Hepatic stellate cell (primary cell): ENCODE results near the gene CKMT2.
"Not testable (repeated sequence)": the region's sequence is repeated elsewhere in the genome, so short reads cannot be mapped to it uniquely, and the experiment has no call there.

Source experiments
- DNase-seq: peaks from one replicate; pipeline ENCODE4 v3.0.0; 2011; ENCODE audit warnings: low spot score

Gene CKMT2

DNA sequence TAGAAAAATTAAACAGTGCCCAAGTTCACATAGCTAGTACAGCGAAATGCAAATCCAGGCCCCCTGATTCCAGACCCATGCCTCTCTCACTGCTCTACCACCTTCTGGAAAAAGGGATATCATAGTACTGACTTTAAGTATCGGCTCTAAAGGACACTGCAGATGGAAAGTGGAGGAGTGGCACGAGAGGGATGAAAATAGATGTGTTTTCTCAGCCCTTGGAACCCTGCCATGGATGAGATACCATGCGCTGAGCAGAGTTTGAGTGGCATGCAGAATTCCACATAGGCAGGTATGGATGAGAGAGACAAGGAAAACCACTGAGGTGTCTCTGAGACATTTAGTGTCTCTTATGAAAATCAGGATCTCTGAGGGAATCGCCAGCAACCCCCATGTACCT is 18.8 kb downstream of the CKMT2 start:
- no peak for DNase-seq

DNA sequence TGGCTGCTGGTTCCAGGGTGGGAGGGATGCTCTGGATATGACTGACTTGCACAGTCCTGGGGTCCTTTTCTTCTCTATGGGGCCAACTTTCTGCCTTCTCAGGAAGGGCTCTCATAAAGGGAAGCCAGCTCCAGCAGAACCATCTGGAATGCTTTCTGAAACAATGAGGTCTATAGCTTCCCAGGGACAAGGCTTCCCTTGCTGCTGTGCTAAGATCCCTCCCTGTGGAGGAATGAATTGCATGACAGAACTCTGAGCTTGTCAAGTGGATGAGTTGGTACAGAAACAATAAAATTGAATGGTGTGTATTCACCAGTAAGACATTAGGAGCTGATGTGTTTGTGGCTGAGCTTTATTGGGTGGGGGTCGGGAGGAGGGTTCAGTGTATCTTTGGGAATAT is 19.8 kb downstream of the CKMT2 start:
- DNase-seq = no peak

DNA sequence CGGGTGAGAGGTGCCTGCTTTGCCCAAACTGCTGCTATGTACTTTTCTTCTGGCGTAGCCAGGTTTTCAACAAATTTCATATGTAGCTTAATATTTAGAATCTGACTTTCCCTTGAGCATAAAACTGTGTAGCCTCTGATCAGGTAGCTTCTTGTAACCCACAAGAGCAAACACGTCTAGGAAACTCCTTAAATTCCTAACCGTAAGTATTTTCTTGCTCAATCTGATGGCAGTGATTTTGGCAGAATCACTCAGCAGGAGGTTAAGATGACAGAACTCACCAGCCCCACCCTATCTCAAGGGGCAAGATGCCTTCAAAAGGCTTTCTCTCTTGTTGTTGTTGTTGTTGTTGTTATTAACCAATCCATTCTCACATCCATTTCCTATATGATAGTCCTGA is 20.8 kb downstream of the CKMT2 start:
- DNase-seq = no peak

DNA sequence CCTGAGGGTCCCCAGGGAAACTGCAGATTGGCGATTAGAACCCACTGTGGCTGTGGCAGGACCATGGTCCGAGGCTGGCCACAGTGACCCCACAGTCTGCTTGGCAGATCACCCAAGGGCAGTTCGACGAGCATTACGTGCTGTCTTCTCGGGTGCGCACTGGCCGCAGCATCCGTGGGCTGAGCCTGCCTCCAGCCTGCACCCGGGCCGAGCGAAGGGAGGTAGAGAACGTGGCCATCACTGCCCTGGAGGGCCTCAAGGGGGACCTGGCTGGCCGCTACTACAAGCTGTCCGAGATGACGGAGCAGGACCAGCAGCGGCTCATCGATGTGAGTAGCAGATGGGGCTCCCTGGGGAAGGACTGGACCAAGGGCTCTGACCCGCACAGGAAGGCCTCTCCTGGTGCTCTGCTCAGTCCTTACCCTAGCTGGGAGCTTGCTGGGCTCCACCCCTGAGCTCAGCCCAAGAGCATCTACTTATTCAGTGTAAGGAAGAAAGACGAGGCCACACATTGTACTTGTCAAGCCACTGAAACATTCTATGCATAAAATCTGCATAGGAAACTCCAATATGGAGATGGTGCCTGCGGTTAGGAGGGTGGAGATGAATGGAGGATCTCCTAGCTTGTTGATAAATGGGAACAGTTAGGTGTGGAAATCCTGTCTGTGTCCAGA is 21.9 kb downstream of the CKMT2 start:
- no peak for DNase-seq

DNA sequence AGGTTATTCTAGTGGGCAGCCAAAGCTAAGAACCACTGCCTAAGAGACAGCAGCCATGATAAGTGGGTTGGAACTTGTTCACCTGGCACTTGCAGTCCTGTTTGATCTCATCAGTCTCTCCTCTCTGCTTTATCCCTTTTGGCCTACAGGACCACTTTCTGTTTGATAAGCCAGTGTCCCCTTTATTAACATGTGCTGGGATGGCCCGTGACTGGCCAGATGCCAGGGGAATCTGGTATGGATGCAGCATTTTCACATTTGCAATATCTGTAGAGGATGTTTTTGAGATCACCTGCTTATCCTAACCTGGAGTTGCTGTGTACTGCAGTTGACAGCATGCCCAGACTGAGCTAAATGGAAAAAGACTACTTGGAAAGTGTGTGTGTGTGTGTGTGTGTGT is 23.6 kb downstream of the CKMT2 start:
- no peak for DNase-seq

DNA sequence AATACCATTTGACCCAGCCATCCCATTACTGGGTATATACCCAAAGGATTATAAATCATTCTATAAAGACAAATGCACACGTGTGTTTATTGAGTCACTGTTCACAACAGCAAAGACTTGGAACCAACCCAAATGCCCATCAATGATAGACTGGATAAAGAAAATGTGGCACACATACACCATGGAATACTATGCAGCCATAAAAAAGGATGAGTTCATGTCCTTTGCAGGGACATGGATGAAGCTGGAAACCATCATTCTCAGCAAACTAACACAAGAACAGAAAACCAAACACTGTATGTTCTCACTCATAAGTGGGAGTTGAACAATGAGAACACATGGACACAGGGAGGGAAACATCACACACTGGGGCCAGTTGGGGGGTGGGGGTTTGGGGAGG is 29.7 kb downstream of the CKMT2 start:
- not testable (repeated sequence) for DNase-seq

DNA sequence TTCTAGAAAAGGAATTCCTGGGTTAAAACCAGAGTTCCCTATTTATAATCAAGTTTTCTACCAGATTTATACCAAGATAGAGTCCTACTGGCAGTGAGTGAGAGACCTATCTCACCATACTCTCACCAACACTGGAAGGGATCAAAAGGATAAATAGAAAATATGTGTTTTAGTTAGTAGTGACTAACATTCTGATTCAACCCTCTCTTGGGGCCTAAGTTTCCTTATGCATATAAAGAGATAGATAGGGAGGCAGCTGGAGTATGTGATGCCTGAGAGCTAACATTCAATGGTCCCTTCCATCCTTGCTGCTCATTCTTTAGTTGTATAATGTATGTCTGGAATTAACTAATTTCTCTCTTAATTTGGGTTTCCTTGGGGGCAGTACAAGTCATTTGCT is 32.0 kb downstream of the CKMT2 start:
- peak; percentile 35 for DNase-seq

DNA sequence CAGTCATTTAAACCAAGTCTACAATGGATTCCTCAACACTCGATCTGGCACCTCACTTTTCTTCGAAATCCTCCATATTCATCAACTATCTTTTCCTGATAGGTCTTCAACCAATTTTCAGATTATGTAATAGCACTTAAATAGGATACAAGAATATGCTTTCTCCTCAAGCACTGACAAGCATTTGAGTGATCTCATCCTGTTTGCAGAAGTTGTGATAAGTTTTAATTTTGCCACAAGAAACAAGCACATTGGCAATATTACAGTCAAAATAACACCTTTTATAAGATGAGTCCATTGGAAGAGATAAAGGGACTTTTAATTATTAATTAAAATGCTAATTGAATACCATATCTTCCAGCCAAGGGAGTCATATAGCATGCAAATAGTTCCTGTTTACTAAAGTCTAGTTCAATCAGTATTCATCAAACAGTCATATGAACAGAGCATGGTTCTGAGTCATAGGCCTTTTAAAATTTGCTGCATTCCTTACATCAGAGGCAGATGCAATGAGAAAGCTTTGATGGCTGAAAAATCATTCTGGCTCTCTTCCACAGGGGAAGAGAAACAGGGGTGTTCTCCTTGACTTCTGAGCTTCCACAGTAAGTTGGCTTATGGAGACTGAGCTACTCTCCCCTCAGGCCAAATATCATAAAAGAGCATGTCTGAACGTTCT is 35.5 kb downstream of the CKMT2 start:
- DNase-seq = peak; percentile 50

DNA sequence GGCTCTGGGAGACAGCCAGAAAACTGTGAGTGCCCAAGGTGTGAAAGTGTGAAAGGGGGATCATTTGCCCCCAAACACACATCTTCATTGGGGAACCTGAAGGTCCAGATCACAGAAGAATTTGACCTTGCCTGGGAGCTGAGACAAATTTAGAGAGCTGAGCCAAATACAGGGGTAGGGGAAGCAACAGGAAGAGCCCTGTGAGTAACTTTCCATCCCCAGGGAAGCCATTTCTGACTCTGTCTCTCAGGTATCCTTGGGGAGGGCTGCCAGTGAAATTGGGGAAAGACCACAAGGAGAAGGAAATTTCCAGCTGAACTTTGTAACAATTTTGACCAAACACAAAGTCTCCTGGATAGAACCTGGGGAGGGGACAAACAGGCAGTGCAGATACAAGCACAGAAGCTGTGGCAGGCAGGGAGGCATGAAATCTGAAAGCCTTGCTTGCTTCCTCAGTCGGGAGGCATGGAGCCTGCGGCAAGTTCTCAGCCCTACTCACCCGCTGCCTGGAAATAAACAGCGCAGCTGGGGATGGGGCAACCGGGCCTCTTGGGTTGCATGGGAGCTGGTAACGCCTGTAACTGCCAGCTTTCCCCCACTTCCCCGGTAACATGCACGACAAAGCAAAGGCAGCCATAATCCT is 36.8 kb downstream of the CKMT2 start:
- DNase-seq = no peak

DNA sequence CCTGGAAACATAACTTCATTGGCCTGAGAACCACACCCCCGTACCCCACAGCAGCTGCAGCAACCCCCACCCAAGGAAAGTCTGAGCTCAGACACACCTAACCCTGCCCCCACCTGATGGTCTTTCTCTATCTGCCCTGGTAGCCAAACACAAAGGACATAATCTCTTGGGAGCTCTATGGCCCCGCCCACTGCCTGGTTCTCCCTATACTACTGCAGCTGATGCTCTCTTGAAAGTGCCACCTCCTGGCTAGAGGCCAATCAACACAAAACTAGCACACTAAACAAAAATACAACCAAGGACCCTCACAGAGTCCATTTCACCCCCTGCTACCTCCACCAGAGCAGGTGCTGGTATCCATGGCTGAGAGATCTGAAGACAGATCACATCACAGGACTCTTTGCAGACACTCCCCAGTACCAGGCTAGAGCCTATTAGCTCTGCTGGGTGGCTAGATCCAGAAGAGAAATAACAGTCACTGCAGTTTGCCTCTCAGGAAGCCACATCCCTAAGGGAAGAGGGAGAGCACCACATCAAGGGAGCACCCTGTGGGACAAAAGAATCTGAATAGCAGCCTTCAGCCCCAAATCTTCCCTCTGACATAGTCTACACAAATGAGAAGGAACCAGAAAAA is 37.4 kb downstream of the CKMT2 start:
- DNase-seq = not testable (repeated sequence)

DNA sequence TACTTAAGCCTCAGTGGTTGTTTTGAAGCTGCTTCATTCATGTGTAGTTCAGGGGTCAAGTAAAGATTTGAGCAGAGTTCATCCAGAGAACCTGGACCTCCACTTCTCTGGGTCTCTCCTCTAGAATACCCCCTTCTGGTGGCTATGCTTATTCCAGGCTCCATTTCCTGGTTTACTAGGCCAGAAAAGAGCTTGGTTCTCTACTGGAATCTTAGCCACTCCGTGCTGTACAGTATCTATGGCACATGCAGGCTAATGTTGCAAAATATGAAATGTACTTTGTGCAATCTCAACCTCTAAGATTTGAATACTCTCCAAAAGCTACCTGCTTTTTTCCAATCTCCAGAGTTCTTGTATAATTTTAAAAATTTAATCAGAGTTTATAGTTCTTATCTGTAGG is 50.9 kb downstream of the CKMT2 start:
- DNase-seq = no peak

DNA sequence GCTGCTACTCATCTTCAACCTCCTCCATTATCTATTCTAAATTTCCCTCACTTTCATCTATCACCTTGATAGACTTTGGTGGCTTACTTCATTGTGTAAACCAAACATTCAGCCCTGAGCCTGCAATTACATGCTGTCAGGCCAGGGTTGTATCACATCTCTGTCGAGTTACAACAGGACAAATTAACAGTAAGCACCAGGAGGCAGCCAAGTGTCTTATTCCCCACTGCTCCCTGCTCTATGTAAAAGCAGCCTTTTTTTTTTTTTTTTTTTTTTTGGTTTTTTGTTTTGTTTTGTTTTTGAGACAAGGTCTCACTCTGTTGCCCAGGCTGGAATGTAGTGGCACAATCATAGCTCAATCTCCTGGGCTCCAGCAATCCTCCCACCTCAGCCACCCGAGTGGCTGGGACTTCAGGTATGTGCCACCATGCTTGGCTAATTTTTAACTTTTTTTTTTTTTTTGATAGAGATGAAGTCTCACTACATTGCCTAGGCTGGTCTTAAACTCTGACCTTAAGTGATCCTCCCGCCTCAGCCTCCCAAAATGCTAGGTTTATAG is 53.0 kb downstream of the CKMT2 start:
- no peak for DNase-seq

DNA sequence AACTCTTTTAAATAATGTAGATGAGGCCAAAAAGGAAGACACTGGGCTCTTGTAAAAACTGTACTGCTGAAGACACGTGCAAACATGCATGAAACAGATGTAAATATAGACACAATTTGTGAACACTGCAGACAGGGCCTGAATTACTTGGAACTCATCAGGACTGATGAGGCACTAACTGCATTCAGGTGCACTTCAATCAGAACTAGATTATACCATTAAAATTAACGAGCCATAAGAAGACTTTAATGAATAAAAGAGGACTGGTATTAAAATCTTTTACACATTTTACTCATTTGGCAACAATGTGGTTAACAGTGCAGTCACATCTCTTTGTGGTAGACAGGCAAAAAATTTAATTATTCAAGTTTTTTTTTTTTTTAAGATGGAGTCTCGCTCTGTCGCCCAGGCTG is 54.9 kb downstream of the CKMT2 start:
- no peak for DNase-seq

DNA sequence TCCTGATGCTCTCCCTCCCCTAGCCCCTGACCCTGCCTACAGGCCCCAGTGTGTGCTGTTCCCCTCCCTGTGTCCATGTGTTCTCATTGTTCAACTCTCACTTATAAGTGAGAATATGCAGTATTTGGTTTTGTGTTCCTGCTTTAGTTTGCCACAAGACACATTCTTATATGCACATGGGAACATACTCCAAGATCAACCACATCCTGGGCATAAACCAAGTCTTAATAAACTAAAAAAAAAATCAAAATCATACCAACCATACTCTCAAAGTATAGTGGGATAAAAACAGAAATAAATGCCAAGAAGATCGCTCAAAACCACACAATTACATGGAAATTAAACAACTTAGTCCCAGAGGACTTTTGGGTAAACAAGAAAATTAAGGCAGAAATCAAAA is 57.0 kb downstream of the CKMT2 start:
- DNase-seq = no peak

DNA sequence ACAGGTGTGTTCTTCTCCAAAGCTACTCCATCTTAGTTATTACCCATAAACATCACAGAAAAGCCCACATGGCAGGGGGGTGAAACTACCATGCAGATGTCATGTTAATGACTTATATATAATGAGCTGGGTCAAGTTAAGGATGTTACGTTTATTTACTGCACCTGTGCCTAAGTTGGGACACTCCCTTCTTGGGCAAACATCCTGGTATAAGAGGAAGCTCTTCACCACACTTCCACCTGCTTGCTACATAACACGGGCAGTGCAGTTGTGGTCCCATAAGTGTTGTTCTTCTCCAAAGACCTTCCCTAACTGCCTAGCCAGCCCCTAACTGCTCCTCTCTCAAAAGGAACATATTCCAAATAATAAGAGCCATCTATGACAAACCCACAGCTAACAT is 59.0 kb downstream of the CKMT2 start:
- DNase-seq = no peak

DNA sequence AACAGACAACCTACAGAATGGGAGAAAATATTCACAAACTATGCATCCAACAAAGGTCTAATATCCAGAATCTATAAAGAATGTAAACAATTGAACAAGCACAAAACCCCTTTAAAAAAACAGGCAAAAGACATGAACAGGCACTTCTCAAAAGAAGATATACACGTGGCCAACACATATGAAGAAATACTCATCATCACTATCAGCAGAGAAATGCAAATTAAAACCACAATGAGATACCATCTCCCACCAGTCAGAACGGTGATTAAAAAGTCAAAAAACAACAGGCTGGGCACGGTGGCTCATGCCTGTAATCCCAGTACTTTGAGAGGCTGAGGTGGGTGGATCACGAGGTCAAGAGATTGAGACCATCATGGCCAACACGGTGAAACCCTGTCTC is 60.9 kb downstream of the CKMT2 start:
- not testable (repeated sequence) for DNase-seq

DNA sequence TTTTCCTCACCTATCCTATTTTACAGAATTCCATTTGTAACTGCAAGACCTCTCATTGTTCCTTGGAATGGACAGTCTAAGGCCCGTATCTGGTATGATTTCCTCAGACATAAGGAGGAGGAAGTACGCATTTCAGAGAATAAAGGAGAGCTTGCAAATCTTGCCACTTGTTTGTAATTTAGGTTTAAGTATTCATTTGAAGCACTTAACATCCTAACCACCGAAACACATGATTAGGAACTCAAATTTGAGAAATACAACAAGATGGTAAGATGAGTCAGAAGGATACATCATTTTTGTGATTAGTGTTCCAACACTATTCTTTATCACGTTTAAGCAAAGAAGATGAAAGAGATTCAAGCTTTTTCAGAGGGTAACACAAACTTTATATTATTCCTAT is 64.4 kb downstream of the CKMT2 start:
- DNase-seq = no peak

DNA sequence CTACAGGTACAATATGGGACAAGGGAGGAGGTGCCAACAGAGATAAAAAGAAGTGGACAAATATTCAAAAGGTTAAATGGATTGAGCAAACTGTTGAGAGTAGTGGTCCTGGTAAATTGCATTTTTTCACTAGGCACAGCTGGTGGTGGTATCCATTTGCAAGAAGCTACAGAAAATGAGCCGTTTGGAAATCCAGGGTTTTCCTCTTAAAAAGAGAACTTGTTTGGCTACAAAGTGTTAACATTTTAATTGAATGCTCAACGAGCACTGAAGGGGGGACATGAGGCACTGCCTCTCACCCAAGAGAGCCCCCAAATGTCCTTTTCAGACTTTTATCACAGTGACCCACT is 67.8 kb downstream of the CKMT2 start:
- DNase-seq = no peak

DNA sequence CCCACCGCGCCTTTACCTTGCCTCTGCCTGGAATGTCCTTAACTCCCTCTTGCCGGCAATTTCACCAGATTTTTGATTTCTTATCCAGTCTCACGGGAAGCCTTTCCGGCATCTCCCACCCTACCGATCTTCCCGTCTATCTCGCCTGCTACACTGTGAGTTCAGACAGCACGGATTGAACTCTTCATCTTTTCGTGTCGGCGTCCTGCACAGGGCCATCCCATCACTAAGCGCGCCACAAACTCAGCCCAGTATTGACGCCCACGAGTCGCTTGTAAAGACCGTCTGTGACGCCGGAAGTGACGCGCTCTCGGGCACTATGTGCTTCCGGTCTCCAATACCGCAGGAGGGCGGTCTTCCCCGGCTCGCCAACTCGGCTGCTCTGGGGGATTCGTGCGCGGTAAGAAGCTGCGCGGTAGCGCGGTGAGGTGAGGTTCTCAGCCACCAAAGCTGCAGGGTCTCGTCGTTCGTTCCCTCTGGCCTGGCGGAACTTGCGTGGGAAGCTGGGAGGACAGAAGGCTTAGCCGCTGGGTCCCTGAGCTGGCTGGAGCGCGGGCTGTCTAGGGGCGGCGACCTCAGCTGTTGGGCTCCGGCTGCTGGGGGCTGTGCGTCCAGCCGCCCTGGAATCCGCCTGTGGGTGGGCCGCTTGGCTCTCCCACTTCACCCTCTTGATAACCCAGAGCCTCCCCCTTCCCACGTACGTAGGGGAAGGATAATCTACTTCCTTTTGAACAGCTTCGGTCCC is 68.3 kb downstream of the CKMT2 start, which contains the start of gene ZCCHC9:
Gene ZCCHC9 (plus strand): TSS at position 317 of the 745 bp plus-strand sequence. CDS start 3,171 bp downstream, outside the sequence.
- DNase-seq = peak; percentile 83

DNA sequence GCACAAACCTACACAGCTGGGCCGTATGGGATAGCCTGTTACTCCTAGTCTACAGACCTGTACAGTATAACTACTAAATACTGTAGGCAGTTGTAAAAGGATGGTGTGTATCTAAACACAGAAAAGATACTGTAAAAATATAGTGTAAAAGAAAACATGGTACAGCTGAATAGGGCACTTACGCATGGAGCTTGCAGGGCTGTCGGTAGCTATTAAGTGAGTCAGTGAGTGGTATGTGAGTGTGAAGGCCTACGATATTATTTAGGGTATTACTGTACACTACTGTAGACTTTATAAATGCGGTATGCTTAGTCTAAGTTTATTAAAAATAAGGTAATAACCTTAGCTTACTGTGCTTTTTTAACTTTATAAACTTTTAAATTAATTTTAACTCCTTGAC is 69.5 kb downstream of the CKMT2 start:
- DNase-seq = no peak

DNA sequence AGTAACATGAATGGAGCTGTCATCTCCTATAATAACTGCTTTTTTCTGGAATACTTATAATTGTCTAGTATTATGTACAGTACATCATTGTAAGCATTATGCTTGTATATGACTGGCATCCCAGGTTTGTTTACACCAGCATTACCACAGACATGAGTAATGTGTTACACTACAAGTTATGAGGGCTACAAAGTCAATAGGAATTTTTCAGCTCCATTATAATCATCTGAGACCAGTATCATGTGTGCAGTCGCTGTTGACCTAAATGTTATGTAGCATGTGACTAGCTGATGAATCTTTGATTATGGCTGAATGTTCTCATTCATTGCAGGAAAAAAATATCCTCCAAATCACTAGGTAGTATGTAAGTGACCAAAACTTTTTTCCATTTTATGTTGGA is 70.4 kb downstream of the CKMT2 start:
- peak; percentile 12 for DNase-seq

DNA sequence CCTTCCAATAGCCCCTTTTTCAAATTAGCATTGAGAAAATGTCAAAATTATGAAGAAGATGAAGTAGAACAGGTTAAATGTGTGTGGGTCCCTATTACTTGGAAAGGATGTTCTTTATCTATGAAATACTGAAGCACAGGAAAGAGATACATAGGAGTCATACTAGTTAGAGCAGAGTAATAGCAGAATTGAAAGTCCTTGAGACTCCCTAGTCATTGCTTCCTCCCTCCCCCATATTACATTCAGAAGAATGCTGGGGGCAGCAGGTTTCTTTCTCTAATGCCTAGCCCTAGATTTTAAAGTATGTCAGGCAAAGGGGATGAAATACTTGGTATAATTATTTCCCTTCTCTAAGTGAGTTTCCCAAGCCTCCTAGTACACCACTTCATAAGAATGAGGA is 72.7 kb downstream of the CKMT2 start:
- DNase-seq = no peak
